Measurements from ENCODE around the gene TAP2. TPM values are rescaled to one million over a fixed set of nuclear protein-coding genes. Genes with fewer than 3 reads are reported as not detected.
A peak's percentile ranks its signal among the peaks of the same experiment; 100 is the strongest.

Gene TAP2
- total and polyA plus RNA-seq, 10 of the 15 experiments (the other 5 are each of a cell fraction or from before 2014, with no cell fraction given): 5.3 to 77.2 (median 35.3) TPM

GRCh38 chr6:32854376-32855178, 16.0 kb upstream of the TAP2 start (continued):
- 0 out of 2 replicates have a peak, but pooled peaks have one; percentile 9 for TF ChIP-seq ESRRA (IDR thresholded peaks at IDR 0.05; ENCODE audit: low read length)
- TF ChIP-seq, protein P1, sequence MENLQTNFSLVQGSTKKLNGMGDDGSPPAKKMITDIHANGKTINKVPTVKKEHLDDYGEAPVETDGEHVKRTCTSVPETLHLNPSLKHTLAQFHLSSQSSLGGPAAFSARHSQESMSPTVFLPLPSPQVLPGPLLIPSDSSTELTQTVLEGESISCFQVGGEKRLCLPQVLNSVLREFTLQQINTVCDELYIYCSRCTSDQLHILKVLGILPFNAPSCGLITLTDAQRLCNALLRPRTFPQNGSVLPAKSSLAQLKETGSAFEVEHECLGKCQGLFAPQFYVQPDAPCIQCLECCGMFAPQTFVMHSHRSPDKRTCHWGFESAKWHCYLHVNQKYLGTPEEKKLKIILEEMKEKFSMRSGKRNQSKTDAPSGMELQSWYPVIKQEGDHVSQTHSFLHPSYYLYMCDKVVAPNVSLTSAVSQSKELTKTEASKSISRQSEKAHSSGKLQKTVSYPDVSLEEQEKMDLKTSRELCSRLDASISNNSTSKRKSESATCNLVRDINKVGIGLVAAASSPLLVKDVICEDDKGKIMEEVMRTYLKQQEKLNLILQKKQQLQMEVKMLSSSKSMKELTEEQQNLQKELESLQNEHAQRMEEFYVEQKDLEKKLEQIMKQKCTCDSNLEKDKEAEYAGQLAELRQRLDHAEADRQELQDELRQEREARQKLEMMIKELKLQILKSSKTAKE (IDR thresholded peaks at IDR 0.05; ENCODE audit: low read depth, poor library complexity, severe bottlenecking): no peak
- TF ChIP-seq CREB1 (IDR thresholded peaks at IDR 0.05; ENCODE audit: low read depth): no peak
- TF ChIP-seq RELA (IDR thresholded peaks at IDR 0.05; ENCODE audit: borderline replicate concordance, partially characterized antibody): no peak
- 0 out of 2 replicates have a peak, but pooled peaks have one; percentile 10 for TF ChIP-seq IKZF1 (conservative IDR thresholded peaks at IDR 0.05)
- TF ChIP-seq ASH2L (IDR thresholded peaks at IDR 0.05; ENCODE audit: borderline replicate concordance, low read depth): no peak; the same call in 1 of the 2 replicates
- TF ChIP-seq TBL1XR1 (IDR thresholded peaks at IDR 0.05; ENCODE audit: low read depth, low read length): no peak
- TF ChIP-seq, protein P2, sequence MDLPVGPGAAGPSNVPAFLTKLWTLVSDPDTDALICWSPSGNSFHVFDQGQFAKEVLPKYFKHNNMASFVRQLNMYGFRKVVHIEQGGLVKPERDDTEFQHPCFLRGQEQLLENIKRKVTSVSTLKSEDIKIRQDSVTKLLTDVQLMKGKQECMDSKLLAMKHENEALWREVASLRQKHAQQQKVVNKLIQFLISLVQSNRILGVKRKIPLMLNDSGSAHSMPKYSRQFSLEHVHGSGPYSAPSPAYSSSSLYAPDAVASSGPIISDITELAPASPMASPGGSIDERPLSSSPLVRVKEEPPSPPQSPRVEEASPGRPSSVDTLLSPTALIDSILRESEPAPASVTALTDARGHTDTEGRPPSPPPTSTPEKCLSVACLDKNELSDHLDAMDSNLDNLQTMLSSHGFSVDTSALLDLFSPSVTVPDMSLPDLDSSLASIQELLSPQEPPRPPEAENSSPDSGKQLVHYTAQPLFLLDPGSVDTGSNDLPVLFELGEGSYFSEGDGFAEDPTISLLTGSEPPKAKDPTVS (IDR thresholded peaks at IDR 0.05; ENCODE audit: low read depth, low read length): no peak
- 0 out of 2 replicates have a peak, but pooled peaks have one; percentile 12 for TF ChIP-seq NKRF (conservative IDR thresholded peaks at IDR 0.05)
- TF ChIP-seq HDGF (IDR thresholded peaks at IDR 0.05): no peak
- no peak for TF ChIP-seq RCOR1 (conservative IDR thresholded peaks at IDR 0.05; ENCODE audit: low read depth, low read length)
- TF ChIP-seq EZH2 (IDR thresholded peaks at IDR 0.05; ENCODE audit: borderline replicate concordance, control insufficient read depth, low read depth, low read length): no peak
- no peak for TF ChIP-seq EGR1 (IDR thresholded peaks at IDR 0.05; ENCODE audit: borderline replicate concordance in 1 of 2, low read depth in 2 of 2, low read length in 2 of 2)
- TF ChIP-seq CBX3 (IDR thresholded peaks at IDR 0.05; ENCODE audit: borderline replicate concordance, low read depth): no peak
- TF ChIP-seq CUX1 (IDR thresholded peaks at IDR 0.05; ENCODE audit: insufficient replicate concordance, low read depth, low read length): no peak
- no peak for TF ChIP-seq KAT2A (conservative IDR thresholded peaks at IDR 0.05; ENCODE audit: control insufficient read depth, low read depth, low read length)

Data from GM12878 (cell line).